Measurements from ENCODE around the gene CYP51A1. TPM values are rescaled to one million over a fixed set of nuclear protein-coding genes. Genes with fewer than 3 reads are reported as not detected.

The CYP51A1 gene
- total RNA-seq, 4 donors from 2014 or later, result 46.7 to 58.8 (median 52.2) TPM

DNA sequence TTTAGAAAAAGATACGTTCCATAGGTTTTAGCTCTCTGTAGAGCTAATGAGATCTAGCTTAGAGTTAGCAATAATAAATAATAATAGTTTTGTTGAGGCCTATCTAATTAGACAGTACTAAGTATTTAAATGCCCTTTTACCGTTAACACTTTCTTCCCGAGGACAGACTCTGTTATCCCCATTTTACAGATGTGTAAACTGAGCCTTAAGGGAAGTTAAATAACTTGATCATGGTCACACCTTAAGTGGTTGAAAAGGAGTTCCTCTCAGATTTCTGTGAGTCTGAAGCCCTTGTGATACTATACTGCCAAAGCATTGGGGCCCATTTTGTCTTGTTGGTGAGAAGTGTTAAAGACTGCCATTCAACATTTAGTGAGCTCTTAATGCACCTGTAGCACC is 61.6 kb downstream of the CYP51A1 start:
- no peak overlapping the region for H3K27ac ChIP-seq
- peaks cover 0 to 65% (median 0%) of the 10 kb centered on the region in 3 donors for H3K36me3 ChIP-seq
- H3K4me1 ChIP-seq, result no peaks in the 10 kb centered on the region
- H3K27me3 ChIP-seq, result no peaks in the 10 kb centered on the region
- TF ChIP-seq POLR2A (IDR thresholded peaks at IDR 0.05), result no peak
- no peak for DNase-seq (ENCODE audit: low spot score in 2 of 2)
- H3K4me3 ChIP-seq, result no peak overlapping the region
- no peaks in the 10 kb centered on the region for H3K9me3 ChIP-seq
- 97% methylated on average over 3 of the region's 3 CpGs for WGBS, 2 donors

DNA sequence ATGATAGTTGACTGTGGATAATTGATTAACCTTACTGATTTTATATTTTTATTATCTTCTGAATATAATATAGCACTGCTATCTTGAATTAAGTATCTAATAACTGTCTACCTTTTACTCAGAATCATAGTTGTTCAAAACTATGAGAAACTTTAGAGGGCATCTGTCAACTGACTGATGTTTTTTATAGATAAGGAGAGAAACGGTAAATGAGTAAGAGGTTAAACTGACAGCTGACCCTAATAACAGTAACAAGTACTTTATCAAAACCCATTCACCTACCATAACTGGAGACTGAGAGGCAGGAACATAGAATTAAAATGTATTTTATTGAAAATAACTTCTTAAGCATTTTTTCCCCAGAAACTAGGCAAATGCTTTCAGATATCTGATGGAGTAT is 62.2 kb downstream of the CYP51A1 start:
- Histone ChIP-seq H3K4me1 (no peaks in the 10 kb centered on the region), H3K36me3 (peaks cover 0 to 65% (median 0%) of the 10 kb centered on the region in 3 donors), H3K4me3 (no peak overlapping the region), H3K27ac (no peak overlapping the region), H3K27me3 (no peaks in the 10 kb centered on the region), H3K9me3 (no peaks in the 10 kb centered on the region)
- DNase-seq (ENCODE audit: low spot score in 2 of 2), result no peak
- TF ChIP-seq EP300 (IDR thresholded peaks at IDR 0.05), result no peak
- TF ChIP-seq, protein P1, sequence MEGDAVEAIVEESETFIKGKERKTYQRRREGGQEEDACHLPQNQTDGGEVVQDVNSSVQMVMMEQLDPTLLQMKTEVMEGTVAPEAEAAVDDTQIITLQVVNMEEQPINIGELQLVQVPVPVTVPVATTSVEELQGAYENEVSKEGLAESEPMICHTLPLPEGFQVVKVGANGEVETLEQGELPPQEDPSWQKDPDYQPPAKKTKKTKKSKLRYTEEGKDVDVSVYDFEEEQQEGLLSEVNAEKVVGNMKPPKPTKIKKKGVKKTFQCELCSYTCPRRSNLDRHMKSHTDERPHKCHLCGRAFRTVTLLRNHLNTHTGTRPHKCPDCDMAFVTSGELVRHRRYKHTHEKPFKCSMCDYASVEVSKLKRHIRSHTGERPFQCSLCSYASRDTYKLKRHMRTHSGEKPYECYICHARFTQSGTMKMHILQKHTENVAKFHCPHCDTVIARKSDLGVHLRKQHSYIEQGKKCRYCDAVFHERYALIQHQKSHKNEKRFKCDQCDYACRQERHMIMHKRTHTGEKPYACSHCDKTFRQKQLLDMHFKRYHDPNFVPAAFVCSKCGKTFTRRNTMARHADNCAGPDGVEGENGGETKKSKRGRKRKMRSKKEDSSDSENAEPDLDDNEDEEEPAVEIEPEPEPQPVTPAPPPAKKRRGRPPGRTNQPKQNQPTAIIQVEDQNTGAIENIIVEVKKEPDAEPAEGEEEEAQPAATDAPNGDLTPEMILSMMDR (IDR thresholded peaks at IDR 0.05), result no peak
- TF ChIP-seq POLR2A (IDR thresholded peaks at IDR 0.05), result no peak
- WGBS, 2 donors, result 93 to 94% methylated on average over 1 of the region's 1 CpG

DNA sequence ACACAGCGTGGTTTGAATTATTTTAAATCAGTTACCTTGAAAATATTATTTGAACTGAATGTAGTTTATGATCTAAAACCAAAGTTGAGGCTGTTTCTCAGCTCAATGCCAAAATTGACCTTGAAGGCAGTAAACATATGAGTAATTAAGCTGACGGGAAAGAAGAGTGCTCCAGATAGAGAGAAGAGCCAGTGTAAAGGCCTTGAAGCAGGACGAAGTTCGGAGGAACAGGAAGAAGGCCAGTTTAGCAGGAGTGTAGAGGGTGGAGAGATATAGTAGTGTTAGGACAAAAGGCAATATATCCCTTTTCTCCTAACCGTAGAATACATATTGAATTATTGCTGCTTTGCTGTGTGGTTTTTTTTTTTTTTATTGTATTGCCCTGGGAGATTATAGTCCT is 63.2 kb downstream of the CYP51A1 start:
- Histone ChIP-seq H3K4me3 (no peak overlapping the region), H3K36me3 (peaks cover 0 to 71% (median 0%) of the 10 kb centered on the region in 3 donors), H3K27ac (no peak overlapping the region), H3K27me3 (no peaks in the 10 kb centered on the region), H3K4me1 (no peaks in the 10 kb centered on the region), H3K9me3 (no peaks in the 10 kb centered on the region)
- 85 to 91% methylated on average over 5 of the region's 5 CpGs for WGBS, 2 donors
- no peak for DNase-seq (ENCODE audit: low spot score in 2 of 2)
- TF ChIP-seq POLR2A (IDR thresholded peaks at IDR 0.05), result no peak
- TF ChIP-seq, protein P1 (IDR thresholded peaks at IDR 0.05), result no peak
- no peak for TF ChIP-seq EP300 (IDR thresholded peaks at IDR 0.05)

DNA sequence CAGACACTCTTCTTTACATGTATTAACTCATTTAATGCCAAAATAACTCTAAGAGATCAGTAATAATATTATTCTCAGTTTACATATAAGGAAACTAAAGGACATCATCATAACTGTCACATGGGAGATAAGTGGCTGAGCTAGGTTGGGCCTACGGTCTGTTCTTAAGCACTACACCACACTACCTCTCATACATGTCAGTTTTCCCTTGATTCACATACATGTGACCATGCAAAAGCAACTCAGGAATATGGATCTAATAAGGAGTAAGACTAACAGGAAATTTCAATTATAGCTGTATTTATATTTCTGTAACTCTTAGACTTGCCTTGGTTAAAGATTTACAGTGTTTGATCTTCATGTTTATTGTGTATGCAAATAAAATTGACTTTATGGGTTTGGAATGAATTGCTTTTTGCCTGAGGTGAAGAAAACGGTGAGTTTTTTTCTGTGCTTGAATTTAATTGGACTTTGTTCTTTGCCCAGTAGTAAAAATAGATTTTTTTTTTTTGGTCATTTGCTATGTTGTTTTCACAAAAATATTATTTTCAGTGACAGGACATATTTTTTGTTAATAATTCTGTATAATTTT is 69.7 kb downstream of the CYP51A1 start:
- no peak for DNase-seq (ENCODE audit: low spot score in 2 of 2)
- no peaks in the 10 kb centered on the region for H3K4me1 ChIP-seq
- 79 to 90% methylated on average over 2 of the region's 2 CpGs for WGBS, 2 donors
- H3K27me3 ChIP-seq, result no peaks in the 10 kb centered on the region
- TF ChIP-seq POLR2A (IDR thresholded peaks at IDR 0.05), result no peak
- no peak for TF ChIP-seq EP300 (IDR thresholded peaks at IDR 0.05)
- TF ChIP-seq, protein P1 (IDR thresholded peaks at IDR 0.05), result no peak
- H3K4me3 ChIP-seq, result no peak overlapping the region
- H3K27ac ChIP-seq, result no peak overlapping the region
- no peaks in the 10 kb centered on the region for H3K9me3 ChIP-seq
- peaks cover 0 to 42% (median 0%) of the 10 kb centered on the region in 3 donors for H3K36me3 ChIP-seq

Other genes with a start within 250 kb of the CYP51A1 start
- 10 to 100 TPM; 62.8 to 77.8 (median 73.0) TPM for gene AKAP9, start 193.6 kb downstream of the CYP51A1 start, total RNA-seq
- under 1 TPM in 3 of 4 donors, not detected in 1; 0.39 to 0.44 (median 0.42) TPM for gene LRRD1, start 44.7 kb upstream of the CYP51A1 start, total RNA-seq
- gene KRIT1, start 111.4 kb upstream of the CYP51A1 start, total RNA-seq, result 100 to 1,000 TPM in 1 of 4 donors, 10 to 100 TPM in 3; 64.2 to 148 (median 74.5) TPM
- 10 to 100 TPM; 27.1 to 38.1 (median 36.8) TPM for gene ANKIB1, start 111.5 kb upstream of the CYP51A1 start, total RNA-seq

Measured in tibial nerve (tissue), 4 donors.